NOMO-1 treated with dmso at 0.1 percent for 144 hours (cell line): ENCODE results near the gene CCDC167.
A peak's percentile ranks its signal among the peaks of the same experiment; 100 is the strongest.
"Not testable (repeated sequence)": the region's sequence is repeated elsewhere in the genome, so short reads cannot be mapped to it uniquely, and the experiment has no call there.

Source experiments
- DNase-seq: peaks from one replicate; lab custom pipeline; 2025; ENCODE audit not compliant: unreplicated experiment; lab: John Stamatoyannopoulos, UW

Gene CCDC167

DNA sequence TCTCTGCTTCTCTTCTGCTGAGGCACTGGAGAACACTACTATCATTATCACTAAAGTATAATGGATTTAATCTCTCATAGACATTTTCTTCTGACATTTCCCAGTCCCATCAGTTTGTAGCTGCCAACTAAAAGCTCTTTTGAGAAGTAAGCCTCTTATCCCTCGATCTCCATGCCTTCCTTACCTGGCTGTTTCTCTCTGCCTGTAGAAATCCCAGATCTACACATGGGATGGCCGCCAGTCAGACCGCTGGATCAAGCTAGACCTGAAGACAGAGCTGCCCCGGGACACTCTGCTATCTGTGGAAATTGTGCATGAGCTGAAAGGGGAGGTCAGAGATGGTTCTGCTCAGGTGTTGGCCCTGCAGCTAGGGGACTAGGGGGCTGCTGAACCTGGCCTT lies 25.4 kb downstream of the CCDC167 start:
- DNase-seq, result no peak

- no peak for DNase-seq
Measured at GRCh38 chr6:37473364-37474095, 26.2 kb downstream of the CCDC167 start.

- no peak for DNase-seq
Measured at GRCh38 chr6:37467718-37468117, 32.0 kb downstream of the CCDC167 start.

GRCh38 chr6:37463110-37463509 lies 36.6 kb downstream of the CCDC167 start:
- DNase-seq, result no peak

DNA sequence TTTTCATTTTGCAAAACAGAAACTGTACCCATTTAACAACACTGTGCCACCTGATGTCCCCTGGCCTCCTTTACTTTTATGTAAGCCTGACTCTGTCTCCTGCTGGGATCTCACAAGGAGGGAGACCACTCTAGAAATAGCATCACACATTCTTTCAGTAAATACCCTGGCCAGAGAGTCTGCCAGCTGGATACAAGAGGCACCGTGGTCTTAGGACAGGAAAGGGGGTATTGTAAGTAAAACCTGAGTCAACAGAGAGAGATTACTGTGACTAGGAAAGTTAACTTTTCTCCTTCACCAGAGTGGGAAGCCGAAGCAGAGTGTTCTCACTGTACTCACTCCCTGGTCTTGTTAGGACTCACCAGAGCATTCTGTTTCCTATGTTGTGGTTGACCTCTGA lies 38.9 kb downstream of the CCDC167 start:
- no peak for DNase-seq

GRCh38 chr6:37459981-37460800 lies 39.5 kb downstream of the CCDC167 start:
- no peak for DNase-seq

GRCh38 chr6:37456816-37457560 lies 42.7 kb downstream of the CCDC167 start:
- no peak for DNase-seq

DNA sequence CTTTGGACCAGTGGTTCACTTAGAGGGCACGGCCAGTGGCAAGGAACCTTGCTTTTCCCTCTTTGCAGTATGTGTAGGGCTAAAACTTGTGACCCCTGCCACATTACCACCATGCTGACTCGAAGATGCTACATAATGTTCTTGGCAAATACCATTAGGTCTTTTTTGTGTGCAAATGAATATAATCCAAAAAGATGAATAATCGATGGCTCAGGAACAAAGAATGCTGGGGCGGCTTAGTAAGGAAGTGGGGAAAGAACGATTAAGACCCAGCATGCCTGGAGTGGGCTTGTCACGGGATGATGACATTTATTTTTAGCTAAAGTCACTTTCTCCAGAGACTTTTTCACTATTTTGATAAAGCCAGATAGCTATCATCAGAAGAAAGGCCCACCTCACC lies 43.6 kb downstream of the CCDC167 start:
- no peak for DNase-seq

DNA sequence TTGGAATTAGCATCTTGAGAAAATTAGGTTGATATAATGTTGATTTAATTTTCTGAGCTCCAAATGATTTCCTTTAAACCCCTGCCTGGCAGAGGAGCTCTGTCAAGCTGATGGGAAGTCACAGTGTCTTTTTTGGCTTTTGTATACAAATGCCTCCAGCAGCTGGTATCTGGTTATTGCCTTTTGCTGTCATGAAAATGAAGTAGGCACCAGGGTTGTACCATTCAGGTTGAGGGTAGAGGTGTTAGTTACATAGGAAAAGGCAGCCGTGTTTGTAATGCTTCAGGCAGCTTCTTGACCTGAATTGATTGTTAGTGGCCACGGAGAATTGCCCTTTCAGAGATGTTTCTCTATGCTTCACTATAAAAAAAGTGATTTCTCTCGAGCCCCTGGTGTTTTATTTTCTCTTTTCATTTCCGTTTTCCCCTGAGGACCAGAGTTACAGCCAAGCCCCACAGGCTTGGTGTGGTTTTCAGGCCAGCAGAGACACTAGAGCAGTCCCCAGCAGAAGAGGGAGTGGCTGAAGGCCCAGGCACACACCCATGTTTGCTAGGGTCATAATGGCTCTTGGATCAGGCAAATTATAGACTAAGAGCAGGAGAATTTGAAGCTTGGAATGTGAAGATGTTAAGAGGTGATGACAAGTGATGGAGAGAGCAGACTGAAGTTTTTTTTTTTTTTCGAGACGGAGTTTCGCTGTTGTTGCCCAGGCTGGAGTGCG lies 45.1 kb downstream of the CCDC167 start:
- DNase-seq, result no peak

- DNase-seq, result no peak
Measured at GRCh38 chr6:37452522-37452921, 47.2 kb downstream of the CCDC167 start.

DNA sequence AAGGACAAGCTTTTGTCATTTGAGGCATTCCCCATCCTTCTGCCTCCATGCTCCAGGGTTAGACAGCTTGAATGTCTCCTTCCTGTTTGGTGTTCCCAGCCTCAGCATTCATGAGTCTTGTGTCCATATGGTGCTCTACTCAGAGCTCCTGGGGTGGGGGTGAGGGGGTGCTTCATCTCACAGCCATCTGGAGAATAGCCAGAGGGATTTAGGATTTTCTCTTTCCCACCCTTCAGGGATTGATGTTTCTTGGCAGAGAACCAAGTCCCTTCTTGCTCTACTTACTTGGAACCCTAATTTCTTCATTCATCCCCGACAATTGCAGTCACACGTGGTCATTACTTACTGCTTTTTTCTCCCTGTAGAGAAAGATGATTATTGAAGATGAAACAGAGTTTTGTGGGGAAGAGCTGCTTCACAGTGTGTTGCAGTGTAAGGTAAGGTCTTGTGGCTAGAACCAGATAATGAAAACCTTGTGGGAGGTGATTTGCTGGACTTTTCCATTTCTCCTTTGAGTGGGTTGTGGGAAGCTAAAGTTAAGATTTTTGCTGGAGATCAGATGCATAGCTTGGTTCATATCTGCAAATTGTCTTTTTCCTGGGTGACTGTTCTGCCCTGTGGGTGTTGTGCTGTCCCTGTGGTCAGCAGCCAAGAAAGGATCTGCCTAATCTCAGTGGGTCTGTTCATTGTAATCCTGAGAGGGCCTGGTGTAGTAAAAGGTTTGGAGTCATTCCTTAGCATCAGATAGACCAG lies 48.1 kb downstream of the CCDC167 start:
- DNase-seq, result no peak

GRCh38 chr6:37449984-37450383 lies 49.7 kb downstream of the CCDC167 start:
- no peak for DNase-seq

- DNase-seq, result not testable (repeated sequence)
Measured at GRCh38 chr6:37443216-37443542, 56.5 kb downstream of the CCDC167 start.

GRCh38 chr6:37442416-37443215 lies 57.1 kb downstream of the CCDC167 start:
- no peak for DNase-seq

GRCh38 chr6:37441651-37442050 lies 58.0 kb downstream of the CCDC167 start:
- no peak for DNase-seq

GRCh38 chr6:37438930-37439329 lies 60.8 kb downstream of the CCDC167 start:
- no peak for DNase-seq

DNA sequence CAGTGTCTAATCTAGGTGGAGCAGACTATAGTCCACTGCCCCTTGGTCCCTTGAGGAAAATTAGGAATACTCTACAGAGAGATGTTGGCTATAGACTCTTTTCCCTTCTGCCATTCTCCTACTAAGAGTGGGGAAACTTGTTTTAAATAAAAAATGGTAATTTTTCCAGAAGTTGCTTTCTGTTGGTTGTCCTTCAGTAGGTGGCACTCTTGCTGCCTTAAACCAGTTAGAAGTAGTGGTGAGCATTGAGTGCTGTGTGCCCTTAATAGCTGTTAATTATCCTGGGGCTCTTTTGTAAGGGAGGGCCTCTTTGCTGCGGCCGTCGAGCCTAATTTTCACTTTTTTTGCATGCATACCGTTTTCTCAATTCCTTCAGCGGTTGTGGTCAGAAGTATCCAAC lies 63.9 kb downstream of the CCDC167 start:
- DNase-seq, result no peak

- no peak for DNase-seq
Measured at GRCh38 chr6:37435373-37435772, 64.3 kb downstream of the CCDC167 start.

- peak; percentile 28 for DNase-seq
Measured at GRCh38 chr6:37433657-37434271, 65.9 kb downstream of the CCDC167 start.
